ENCODE data around the gene MBNL2.

DNA sequence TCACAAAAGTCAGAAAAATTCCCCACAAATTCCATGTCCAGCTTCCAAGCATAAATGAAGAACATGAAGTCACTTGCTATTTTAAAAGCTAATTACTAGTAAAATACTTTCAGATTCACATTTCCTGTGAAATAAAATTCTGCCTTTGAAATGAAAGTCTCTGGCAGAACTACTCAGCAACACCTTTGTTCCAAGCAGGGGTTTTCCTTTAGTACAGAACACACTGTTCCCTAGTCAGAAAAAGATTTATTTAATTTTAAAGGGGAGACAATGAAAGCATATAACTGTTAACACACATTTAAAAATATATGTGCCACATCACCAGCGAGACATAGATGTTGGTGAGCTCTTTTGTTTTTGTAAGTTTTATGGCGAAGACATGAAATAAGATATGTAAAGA lies 185.4 kb downstream of the MBNL2 start:
- TF ChIP-seq, protein P1, sequence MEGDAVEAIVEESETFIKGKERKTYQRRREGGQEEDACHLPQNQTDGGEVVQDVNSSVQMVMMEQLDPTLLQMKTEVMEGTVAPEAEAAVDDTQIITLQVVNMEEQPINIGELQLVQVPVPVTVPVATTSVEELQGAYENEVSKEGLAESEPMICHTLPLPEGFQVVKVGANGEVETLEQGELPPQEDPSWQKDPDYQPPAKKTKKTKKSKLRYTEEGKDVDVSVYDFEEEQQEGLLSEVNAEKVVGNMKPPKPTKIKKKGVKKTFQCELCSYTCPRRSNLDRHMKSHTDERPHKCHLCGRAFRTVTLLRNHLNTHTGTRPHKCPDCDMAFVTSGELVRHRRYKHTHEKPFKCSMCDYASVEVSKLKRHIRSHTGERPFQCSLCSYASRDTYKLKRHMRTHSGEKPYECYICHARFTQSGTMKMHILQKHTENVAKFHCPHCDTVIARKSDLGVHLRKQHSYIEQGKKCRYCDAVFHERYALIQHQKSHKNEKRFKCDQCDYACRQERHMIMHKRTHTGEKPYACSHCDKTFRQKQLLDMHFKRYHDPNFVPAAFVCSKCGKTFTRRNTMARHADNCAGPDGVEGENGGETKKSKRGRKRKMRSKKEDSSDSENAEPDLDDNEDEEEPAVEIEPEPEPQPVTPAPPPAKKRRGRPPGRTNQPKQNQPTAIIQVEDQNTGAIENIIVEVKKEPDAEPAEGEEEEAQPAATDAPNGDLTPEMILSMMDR (IDR thresholded peaks at IDR 0.05) = no peak
- TF ChIP-seq POLR2A (IDR thresholded peaks at IDR 0.05) = no peak
- peak in 1 of 4 donors; percentile 23 for TF ChIP-seq POLR2AphosphoS5 (IDR thresholded peaks at IDR 0.05)
- peak in 1 of 4 donors; percentile 10 for TF ChIP-seq EP300 (IDR thresholded peaks at IDR 0.05)
